Mammary epithelial cell (primary cell): Measurements from ENCODE around the gene OPALIN.

Source experiments
- CTCF ChIP-seq, 2 donors: IDR thresholded peaks in 1 of 2; conservative IDR thresholded peaks in 1 of 2; 2 replicates each; pipeline ENCODE4 v1.5.1; 2011 to 2012; ENCODE audit warnings: inconsistent platforms in 2 of 2, low read length in 2 of 2, mild to moderate bottlenecking in 2 of 2, control low read depth in 1 of 2, low read depth in 1 of 2; ENCODE audit not compliant: insufficient read depth in 1 of 2; ENCODE audit errors: extremely low read depth in 1 of 2
- EZH2 ChIP-seq: IDR thresholded peaks from 2 replicates; pipeline ENCODE4 v1.6.1; 2012; ENCODE audit warnings: low read length, inconsistent platforms, borderline replicate concordance

GRCh38 chr10:96334616-96335526 is 23.9 kb downstream of the OPALIN start:
- TF ChIP-seq CTCF (conservative IDR thresholded peaks at IDR 0.05 in 1 of 2, IDR thresholded peaks at IDR 0.05 in 1 of 2; ENCODE audit: extremely low read depth in 1 of 2, insufficient read depth in 1 of 2, low read depth in 1 of 2, low read length in 2 of 2) (peak; percentile 78 to 85), EZH2 (no peak)
